Trophoblast cell (in vitro differentiated cells and primary cell): ENCODE results near the gene ZFP69B.
"Not testable (repeated sequence)": the region's sequence is repeated elsewhere in the genome, so short reads cannot be mapped to it uniquely, and the experiment has no call there.

Experiments
- DNase-seq, 2 donors: peaks; one replicate each; pipeline ENCODE4 v3.0.0-alpha.2; 2016
- H2AFZ ChIP-seq: 2 replicates; pipeline ENCODE4 v1.6.1; 2013; ENCODE audit warnings: low read length, moderate library complexity, mild to moderate bottlenecking; ENCODE audit not compliant: insufficient read depth, poor library complexity
- H2AK5ac ChIP-seq: 2 replicates; pipeline ENCODE4 v1.6.1; 2013; ENCODE audit warnings: mild to moderate bottlenecking, low read length
- H2BK120ac ChIP-seq: 2 replicates; pipeline ENCODE4 v1.6.1; 2013; ENCODE audit warnings: low read length, mild to moderate bottlenecking, moderate library complexity; ENCODE audit not compliant: insufficient read depth, poor library complexity
- H2BK12ac ChIP-seq: 2 replicates; pipeline ENCODE4 v1.6.1; 2013; ENCODE audit warnings: mild to moderate bottlenecking, low read length, moderate library complexity
- H2BK5ac ChIP-seq: 2 replicates; pipeline ENCODE4 v1.6.1; 2013; ENCODE audit warnings: low read length, low read depth, moderate library complexity, mild to moderate bottlenecking; ENCODE audit not compliant: poor library complexity
- H3K14ac ChIP-seq: 2 replicates; pipeline ENCODE4 v1.6.1; 2013; ENCODE audit warnings: mild to moderate bottlenecking, low read length
- H3K18ac ChIP-seq: 2 replicates; pipeline ENCODE4 v1.6.1; 2013; ENCODE audit warnings: mild to moderate bottlenecking, low read length
- H3K23ac ChIP-seq: 2 replicates; pipeline ENCODE4 v1.6.1; 2013; ENCODE audit warnings: low read length
- H3K27ac ChIP-seq: 2 replicates; pipeline ENCODE4 v1.5.1; 2013; ENCODE audit warnings: low read depth, mild to moderate bottlenecking, inconsistent platforms, low read length, moderate library complexity
- H3K27me3 ChIP-seq: 2 replicates; pipeline ENCODE4 v1.6.1; 2013; ENCODE audit warnings: inconsistent platforms, mild to moderate bottlenecking, low read length, moderate library complexity; ENCODE audit not compliant: insufficient read depth
- H3K36me3 ChIP-seq, 2 experiments: 1 replicate in 1 of 2; 2 replicates in 1 of 2; pipeline ENCODE4 v1.6.1; 2013; ENCODE audit warnings: low read length in 2 of 2, mild to moderate bottlenecking in 2 of 2, moderate library complexity in 1 of 2; ENCODE audit not compliant: insufficient read depth in 2 of 2, control insufficient read depth in 1 of 2
- H3K4ac ChIP-seq: 2 replicates; pipeline ENCODE4 v1.6.1; 2013; ENCODE audit warnings: low read depth, mild to moderate bottlenecking, low read length, moderate library complexity
- H3K4me1 ChIP-seq, 2 experiments: 1 replicate in 1 of 2; 2 replicates in 1 of 2; pipeline ENCODE4 v1.6.1; 2013; ENCODE audit warnings: low read length in 2 of 2, mild to moderate bottlenecking in 2 of 2, moderate library complexity in 1 of 2; ENCODE audit not compliant: insufficient read depth in 2 of 2, control insufficient read depth in 1 of 2
- H3K4me2 ChIP-seq: 2 replicates; pipeline ENCODE4 v1.6.1; 2013; ENCODE audit warnings: inconsistent platforms, mild to moderate bottlenecking, low read length, moderate library complexity
- H3K4me3 ChIP-seq: 2 replicates; pipeline ENCODE4 v1.5.1; 2013; ENCODE audit warnings: mild to moderate bottlenecking, low read depth, low read length, inconsistent platforms
- H3K79me1 ChIP-seq: one replicate; pipeline ENCODE4 v1.6.1; 2013; ENCODE audit warnings: low read length
- H3K79me2 ChIP-seq: 2 replicates; pipeline ENCODE4 v1.6.1; 2013; ENCODE audit warnings: low read length, mild to moderate bottlenecking; ENCODE audit not compliant: control insufficient read depth, insufficient read depth, poor library complexity
- H3K9ac ChIP-seq: 2 replicates; pipeline ENCODE4 v1.6.1; 2013; ENCODE audit warnings: mild to moderate bottlenecking, low read length
- H3K9me3 ChIP-seq: 2 replicates; pipeline ENCODE4 v1.6.1; 2013; ENCODE audit warnings: low read depth, mild to moderate bottlenecking, control low read depth, inconsistent platforms, low read length; ENCODE audit not compliant: insufficient read depth
- H4K12ac ChIP-seq: 2 replicates; pipeline ENCODE4 v1.6.1; 2013; ENCODE audit warnings: low read depth, mild to moderate bottlenecking, low read length, moderate library complexity
- H4K8ac ChIP-seq: 2 replicates; pipeline ENCODE4 v1.6.1; 2013; ENCODE audit warnings: low read depth, mild to moderate bottlenecking, low read length, moderate library complexity
- H4K91ac ChIP-seq: one replicate; pipeline ENCODE4 v1.6.1; 2013; ENCODE audit warnings: low read depth, mild to moderate bottlenecking, low read length, moderate library complexity
- WGBS: extraction: QIAGEN DNeasy Blood & Tissue Kit; methylation state at CpG from one replicate; pipeline ENCODE4 v1.1.7; 2013; ENCODE audit warnings: missing lambda C conversion rate; ENCODE audit not compliant: insufficient read length, insufficient coverage; ENCODE audit errors: extremely low coverage; 5-methylcytosine and 5-hydroxymethylcytosine counted together

Gene ZFP69B

GRCh38 chr1:40495315-40495903 is 45.1 kb downstream of the ZFP69B start:
- Histone ChIP-seq H3K4me1 (no peaks in the 10 kb centered on the region), H2BK12ac (no peak overlapping the region), H2BK120ac (no peak overlapping the region), H3K9me3 (peaks cover 9% of the 10 kb centered on the region), H3K27ac (no peak overlapping the region), H3K18ac (no peak overlapping the region), H4K8ac (no peak overlapping the region), H3K4ac (no peak overlapping the region), H2AFZ (no peak overlapping the region), H4K12ac (no peak overlapping the region), H2AK5ac (no peak overlapping the region), H3K14ac (no peak overlapping the region), H3K23ac (no peak overlapping the region), H3K79me2 (no peaks in the 10 kb centered on the region), H3K36me3 (peaks cover 3 to 11% of the 10 kb centered on the region in 2 experiments), H2BK5ac (no peak overlapping the region), H3K4me2 (no peak overlapping the region), H3K27me3 (no peaks in the 10 kb centered on the region), H4K91ac (no peak overlapping the region), H3K79me1 (no peaks in the 10 kb centered on the region), H3K9ac (no peak overlapping the region), H3K4me3 (no peak overlapping the region)
- no CpG with 5 or more reads among the region's 4 CpGs for WGBS
- DNase-seq: no peak

GRCh38 chr1:40502651-40503050 is 52.4 kb downstream of the ZFP69B start:
- H3K9ac ChIP-seq, H4K91ac ChIP-seq, H3K14ac ChIP-seq, H3K4me2 ChIP-seq, H3K27ac ChIP-seq, H3K9me3 ChIP-seq, H3K4me3 ChIP-seq, H3K23ac ChIP-seq, H3K36me3 ChIP-seq, DNase-seq, H3K4me1 ChIP-seq, H4K12ac ChIP-seq, H3K79me1 ChIP-seq, H2BK12ac ChIP-seq, H2BK120ac ChIP-seq, H2BK5ac ChIP-seq, H3K18ac ChIP-seq, H2AFZ ChIP-seq, H4K8ac ChIP-seq, H2AK5ac ChIP-seq, H3K79me2 ChIP-seq, H3K27me3 ChIP-seq, H3K4ac ChIP-seq: not testable (repeated sequence)
- WGBS: no CpG with 5 or more reads among the region's 4 CpGs

- Histone ChIP-seq H3K9me3 (peaks cover 5% of the 10 kb centered on the region), H2BK5ac (no peak overlapping the region), H4K12ac (peak overlapping the region; percentile 80), H3K23ac (no peak overlapping the region), H3K4me3 (peak overlapping the region; percentile 80), H2AK5ac (no peak overlapping the region), H4K8ac (peak overlapping the region; percentile 100), H2BK12ac (no peak overlapping the region), H4K91ac (peak overlapping the region; percentile 41), H3K18ac (no peak overlapping the region), H3K4ac (no peak overlapping the region), H3K79me2 (peaks cover 9% of the 10 kb centered on the region), H3K27ac (no peak overlapping the region), H3K27me3 (no peaks in the 10 kb centered on the region), H3K4me2 (peak overlapping the region; percentile 93), H2BK120ac (peak overlapping the region; percentile 35), H3K14ac (peak overlapping the region; percentile 81), H3K36me3 (no peaks in the 10 kb centered on the region), H3K79me1 (peaks cover 7% of the 10 kb centered on the region), H3K9ac (peak overlapping the region; percentile 85), H3K4me1 (peaks cover 4 to 6% of the 10 kb centered on the region in 2 experiments), H2AFZ (peak overlapping the region; percentile 99)
- no CpG with 5 or more reads among the region's 6 CpGs for WGBS
- no peak for DNase-seq
Measured at GRCh38 chr1:40507973-40508372, 57.7 kb downstream of the ZFP69B start.

GRCh38 chr1:40508375-40509341 is 58.4 kb downstream of the ZFP69B start, which contains the start of gene EXO5:
TSS of gene EXO5 (plus strand) at chr1:40508767. CDS start at chr1:40514545, 5,778 bp downstream.
- Histone ChIP-seq H3K27me3 (no peaks in the 10 kb centered on the region), H3K18ac (peak within 1 kb of the TSS; percentile 97), H2BK5ac (peak within 1 kb of the TSS; percentile 46), H3K4me3 (peak within 1 kb of the TSS; percentile 80), H3K27ac (peak within 1 kb of the TSS; percentile 54), H3K9ac (peak within 1 kb of the TSS; percentile 89), H3K4ac (peak within 1 kb of the TSS; percentile 82), H2BK120ac (peak within 1 kb of the TSS; percentile 89), H4K12ac (peak within 1 kb of the TSS; percentile 80), H3K36me3 (no peaks in the 10 kb centered on the region), H4K91ac (peak within 1 kb of the TSS; percentile 70), H4K8ac (peak within 1 kb of the TSS; percentile 100), H3K4me2 (peak within 1 kb of the TSS; percentile 93), H3K79me1 (peaks cover 7% of the 10 kb centered on the region), H2AFZ (peak within 1 kb of the TSS; percentile 99), H2BK12ac (no peak within 1 kb of the TSS), H2AK5ac (no peak within 1 kb of the TSS), H3K79me2 (peaks cover 9% of the 10 kb centered on the region), H3K9me3 (peaks cover 5% of the 10 kb centered on the region), H3K23ac (peak within 1 kb of the TSS; percentile 40), H3K14ac (peak within 1 kb of the TSS; percentile 96), H3K4me1 (peaks cover 4 to 6% of the 10 kb centered on the region in 2 experiments)
- peak; percentile 73 to 82 for DNase-seq
- WGBS: no CpG with 5 or more reads among the region's 76 CpGs
